ENCODE data around the gene UPF1. TPM values are rescaled to one million over a fixed set of nuclear protein-coding genes. Genes with fewer than 3 reads are reported as not detected.
"Not testable (repeated sequence)": the region's sequence is repeated elsewhere in the genome, so short reads cannot be mapped to it uniquely, and the experiment has no call there.

UPF1 gene
- total RNA-seq, 1 donor from 2014 or later, result 46.7 TPM

DNA sequence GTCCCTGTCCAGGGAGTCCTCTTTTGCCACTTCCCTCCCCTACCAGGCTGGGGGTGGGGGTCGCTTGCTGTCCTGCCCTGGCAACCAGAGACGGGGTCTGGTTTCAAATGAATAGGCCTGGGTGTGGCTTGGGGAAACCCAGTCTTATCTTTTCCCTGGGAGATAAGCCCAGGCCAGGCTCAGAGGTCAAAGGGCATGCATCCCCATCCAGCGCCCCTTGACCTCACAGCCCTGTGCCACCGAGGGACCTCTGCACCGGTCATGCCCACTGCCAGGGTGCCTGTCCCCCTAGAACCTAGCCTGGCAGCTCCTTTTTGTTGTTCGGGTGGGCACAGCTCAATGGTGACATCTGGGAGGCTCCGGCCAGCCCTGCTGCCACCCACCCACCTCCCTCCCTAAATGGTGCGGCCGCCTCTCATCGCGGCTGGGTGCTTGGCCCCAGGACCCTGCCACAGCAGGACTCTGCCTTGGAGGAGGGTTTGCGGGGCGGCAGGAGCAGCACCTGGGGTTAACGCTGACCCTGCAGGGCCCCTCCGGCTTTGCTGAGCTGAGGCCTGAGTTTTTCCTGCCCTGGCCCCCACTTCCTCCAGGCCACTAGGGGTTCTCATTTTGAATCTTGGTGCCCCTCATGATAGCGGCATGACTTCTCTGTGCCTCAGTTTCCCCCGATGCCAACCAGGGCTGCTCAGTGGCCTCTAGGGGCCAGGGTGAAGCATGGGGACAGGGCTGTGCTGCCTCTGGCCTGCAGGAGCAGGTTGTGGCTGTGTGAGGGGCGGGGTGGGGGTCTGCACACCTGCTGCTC is 67.0 kb downstream of the UPF1 start:
- no peak for DNase-seq

DNA sequence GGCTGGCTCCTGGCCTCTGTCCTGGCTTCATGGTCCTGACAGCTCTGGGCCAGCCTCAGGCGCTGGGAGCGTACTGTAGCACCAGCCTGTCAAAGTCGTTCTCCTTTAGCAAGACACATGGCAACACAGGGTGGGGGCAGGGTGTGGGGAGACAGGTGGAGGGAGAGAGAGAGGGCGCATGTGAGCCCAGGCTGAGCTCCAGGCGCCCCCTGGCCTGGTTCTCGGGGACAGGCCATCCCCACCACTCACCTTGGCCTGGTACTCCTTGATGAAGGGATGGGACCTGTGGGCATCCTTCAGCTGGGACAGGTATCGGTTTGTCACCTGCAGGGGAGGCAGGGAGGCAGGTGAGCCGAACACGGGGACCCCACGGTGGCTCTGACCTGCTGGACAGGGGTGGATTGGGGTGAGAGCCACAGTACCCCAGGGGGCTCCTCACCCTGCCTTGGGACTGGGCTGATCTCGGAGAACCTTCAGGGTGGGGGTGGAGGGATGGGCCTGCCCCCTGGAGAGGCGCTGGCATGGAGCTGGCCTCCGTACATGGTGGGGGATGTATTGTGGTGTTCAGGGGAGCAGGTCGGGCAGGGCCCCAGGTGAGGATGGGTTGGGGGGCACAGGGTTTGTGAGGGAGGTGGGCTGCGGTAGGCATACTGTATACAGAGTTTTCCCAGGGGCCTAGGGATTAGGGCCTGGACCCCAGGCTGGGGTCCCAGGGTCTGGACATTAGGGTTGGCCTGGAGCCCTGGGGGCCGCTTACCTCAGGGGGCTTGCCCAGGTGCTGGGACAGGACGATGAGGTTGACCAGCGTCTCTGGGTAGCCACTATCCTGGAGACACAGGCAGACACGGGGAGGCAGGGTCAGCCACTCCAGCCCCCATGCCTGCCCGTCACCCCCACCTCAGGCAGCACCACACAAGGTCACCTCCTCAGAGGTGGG is 68.1 kb downstream of the UPF1 start:
- DNase-seq, result no peak

DNA sequence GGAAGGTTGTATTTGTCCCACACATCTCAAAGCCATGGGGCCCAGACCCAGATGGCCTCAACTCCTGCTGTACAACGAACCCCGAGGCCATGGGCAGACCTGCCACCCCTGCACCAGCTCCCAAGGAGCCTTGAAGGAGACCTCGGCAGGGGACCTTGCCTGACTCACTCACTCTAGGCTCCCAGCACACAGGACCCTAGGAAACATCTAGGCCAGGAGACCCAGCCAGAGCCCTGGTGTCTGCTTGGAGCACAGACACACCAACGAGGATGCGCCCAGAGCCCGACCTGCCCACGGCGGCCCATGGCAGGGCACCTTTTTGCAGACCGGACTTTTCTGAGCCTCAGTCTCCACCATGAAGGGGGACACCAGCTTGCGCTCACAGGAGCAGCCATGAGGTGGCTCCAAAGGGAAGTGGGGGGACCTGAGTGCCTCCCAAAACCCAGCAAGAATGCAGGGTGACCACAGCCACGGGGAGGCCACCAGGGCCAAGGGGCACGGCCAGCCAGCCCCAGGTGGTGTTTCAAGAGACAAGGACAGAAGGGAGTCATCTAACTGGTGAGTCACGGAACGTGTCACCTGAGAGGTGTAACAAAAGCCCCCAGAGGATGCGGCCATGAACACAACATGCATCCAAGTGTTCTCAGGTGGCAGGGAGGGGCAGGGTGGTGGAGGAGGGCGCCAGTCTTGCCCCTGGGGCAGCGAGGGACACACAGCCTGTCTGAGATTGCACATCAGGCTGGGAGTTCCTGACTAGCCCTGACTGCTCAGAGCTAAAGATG is 69.1 kb downstream of the UPF1 start:
- no peak for DNase-seq

DNA sequence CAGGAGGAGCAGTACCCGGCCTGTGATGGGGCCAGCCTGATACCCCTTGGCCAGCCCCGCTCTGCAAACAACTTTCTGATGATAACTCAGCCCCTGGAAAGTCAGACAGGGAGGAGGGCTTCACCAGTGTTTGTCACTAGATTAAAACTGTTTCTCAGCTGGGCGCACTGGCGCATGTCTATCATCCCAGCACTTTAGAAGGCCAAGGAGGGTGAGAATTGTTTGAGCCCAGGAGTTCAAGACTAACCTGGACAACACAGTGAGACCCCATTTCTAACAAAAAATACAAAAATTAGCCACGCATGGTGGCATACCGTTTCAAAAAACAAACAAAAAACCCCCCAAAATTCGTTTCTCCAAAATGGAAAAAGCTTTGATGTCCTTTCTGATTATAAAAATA is 69.7 kb downstream of the UPF1 start:
- DNase-seq, result no peak

DNA sequence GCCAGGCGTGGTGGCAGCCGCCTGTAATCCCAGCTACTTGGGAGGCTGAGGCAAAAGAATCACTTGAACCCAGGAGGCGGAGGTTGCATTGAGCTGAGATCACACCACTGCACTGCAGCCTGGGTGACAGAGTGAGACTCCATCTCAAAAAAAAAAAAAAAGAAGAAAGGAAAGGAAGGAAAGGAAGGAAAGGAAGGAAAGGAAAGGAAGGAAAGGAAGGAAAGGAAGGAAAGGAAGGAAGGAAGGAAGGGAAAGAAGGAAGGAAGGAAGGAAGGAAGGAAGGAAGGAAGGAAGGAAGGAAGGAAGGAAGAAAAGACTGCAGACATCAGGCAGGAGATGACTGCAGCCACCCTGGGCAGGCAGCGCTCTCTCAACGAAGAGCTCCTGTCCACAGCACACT is 70.8 kb downstream of the UPF1 start:
- DNase-seq, result not testable (repeated sequence)

DNA sequence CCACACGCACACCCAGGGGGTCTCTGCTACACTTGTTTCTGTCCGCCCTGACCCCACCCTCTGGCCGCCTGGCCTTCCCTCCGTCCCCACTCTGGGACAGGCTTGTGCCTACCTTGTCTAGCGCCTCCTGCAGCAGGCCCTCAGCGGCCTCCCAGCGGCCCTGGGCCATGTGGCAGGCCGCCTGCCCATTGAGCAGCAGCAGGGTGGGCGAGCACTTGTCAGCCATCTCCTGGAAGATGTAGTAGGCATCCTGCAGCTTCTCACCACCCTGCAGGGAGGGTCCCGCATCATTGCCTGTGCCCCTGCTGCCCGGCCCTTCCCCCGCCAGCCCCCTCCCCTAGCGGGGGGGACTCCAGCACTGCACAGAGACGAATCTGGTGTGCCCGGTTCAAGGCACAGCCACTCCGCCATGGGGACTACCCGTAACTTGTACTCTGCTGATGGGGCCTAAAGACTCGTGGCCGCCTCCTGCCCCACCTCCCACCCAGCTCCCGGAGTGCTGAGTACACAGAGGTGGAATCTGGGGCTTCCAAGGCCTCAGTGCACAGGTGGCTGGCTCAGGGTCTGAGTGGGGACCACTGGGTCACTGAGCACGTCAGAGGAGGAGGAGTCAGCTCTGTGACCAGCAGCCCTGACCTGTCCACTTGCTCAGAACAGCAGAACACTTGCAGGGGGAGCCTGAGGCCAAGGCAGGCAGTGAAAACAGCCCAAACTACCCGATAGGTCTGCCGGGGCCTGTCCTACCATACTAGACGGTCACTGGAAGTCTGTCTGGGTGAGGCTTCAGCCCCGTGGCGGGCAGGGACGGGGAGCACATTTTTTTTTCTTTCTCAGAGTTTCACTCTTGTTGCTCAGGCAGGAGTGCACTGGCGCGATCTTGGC is 71.6 kb downstream of the UPF1 start:
- no peak for DNase-seq

DNA sequence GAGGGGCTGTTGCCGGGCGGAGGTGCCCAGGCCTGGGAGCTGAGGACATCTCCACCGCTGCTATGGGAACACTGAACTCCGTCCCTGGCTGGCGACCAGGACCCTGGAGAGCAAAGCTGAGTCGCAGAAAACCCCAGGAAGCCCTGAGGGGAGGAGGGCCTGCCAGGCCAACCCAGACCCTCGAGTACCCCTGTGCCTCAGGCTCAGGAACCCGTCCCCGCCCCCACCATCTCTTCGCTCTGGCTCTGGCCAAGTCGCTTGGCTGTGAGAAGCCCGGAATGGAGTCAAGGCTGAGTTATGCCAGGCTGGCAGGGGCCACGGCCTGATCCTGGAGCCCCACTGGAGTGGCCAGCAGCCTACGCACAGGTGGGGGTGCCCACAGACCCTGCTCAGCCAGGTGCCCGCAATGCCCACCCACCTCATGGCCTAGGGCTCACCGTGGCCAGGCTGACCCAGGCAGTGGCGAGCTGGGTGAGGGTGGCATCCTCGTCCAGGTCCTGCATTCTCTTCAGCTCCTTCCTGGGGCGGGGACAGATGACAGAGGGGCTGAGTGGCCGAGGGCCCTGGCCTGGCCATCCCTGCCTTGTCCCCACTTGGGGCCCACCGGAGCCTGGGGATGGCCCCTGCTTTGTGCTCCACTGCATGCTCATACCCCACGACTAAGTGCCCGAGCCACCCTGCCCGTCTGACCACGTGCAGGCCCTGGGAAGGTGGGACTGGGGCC is 72.7 kb downstream of the UPF1 start:
- DNase-seq, result no peak

DNA sequence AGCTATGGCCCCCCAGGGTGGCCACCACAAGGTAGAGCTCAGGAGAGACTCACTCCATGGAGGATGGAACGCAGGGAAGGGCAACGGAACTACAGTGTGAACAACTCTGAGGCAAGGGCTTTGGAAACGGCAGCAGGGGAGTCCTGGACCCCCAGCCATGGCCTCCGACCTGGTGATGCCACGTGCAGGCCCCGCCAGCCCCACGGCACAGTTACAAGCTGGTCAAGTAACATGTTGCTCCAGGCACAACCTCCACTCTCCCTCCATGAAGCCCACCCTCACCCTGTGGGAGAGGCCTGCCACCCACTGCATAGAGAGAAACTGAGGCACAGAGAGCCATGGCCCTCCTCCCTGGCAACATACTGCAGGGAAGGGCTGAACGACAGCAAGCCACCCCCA is 73.3 kb downstream of the UPF1 start:
- no peak for DNase-seq

DNA sequence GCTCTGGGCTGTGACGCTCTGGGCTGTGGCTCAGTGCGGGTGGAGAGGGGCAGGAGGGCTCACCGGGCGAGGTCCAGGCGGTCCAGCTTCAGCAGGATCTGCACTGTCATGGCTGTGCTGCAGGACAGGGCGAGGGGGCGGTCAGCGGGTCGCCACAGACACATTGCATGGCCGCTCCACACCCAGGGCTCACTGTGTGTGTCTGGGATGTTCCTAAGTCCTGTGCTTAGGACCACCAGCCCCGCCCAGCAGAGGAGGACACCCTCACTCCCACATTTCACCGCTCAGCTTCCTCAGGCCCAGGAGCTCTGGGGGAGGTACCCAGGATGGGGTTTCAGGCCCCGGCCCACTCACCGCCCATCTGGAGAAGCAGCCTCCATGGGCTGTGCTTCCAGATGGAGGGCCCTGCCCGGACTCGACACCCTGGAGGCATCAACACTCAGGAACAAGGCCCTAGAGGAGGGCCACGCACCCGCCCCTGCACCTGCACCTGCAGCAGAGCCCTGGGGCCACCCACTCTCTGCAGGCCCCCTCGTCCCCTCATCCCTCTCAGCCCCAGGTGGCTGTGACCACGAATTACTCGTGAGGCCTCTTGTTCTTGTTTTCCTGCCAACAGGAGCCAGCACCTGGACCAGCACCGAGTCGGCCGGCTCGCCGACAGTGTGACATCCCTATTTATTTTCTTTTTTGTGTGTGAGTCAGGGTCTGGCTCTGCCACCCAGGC is 73.9 kb downstream of the UPF1 start:
- DNase-seq, result no peak

DNA sequence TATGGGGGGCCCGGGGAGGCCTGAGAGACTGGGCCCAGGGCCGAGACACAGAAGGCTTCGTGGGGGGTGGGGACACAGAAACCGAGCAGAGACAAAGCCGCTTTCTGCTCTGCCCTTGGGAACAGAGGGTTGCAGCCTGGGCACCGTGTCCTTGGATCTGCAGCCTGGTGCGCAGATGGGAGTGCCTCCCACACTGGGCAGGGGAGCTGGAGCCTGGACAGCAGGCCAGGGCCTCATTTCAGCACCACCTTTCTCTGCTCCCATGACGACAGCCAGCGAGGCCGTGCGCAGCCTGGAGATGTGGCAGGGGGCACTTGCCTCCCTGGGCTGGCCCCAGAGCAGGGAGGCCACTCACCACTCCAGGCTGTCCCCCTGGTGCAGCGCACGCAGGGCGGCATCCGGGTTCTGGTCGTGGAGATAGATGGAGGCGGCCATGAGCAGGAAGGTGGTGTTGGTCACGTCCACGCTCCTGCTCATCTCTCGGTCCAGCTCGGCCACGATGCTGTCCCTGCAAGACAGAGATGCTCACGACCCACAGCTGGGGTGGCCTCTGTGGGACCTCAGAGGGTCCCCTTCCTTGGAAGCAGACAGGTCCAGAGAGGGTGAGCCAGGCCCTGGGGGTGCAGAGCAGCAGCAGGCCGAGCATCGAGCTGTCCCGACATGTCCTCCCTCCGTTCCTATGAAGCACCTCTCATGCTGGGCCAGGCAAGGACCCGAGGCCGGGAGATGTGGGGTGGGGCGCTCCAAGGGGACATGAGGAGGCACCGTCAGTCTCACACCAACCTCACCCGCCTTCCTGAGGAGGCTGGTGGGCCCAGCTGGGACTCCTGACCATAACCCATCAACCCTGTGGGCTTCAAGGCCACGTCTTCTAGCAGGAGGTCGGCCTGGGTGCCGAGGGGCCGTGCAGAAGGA is 75.1 kb downstream of the UPF1 start:
- no peak for DNase-seq

DNA sequence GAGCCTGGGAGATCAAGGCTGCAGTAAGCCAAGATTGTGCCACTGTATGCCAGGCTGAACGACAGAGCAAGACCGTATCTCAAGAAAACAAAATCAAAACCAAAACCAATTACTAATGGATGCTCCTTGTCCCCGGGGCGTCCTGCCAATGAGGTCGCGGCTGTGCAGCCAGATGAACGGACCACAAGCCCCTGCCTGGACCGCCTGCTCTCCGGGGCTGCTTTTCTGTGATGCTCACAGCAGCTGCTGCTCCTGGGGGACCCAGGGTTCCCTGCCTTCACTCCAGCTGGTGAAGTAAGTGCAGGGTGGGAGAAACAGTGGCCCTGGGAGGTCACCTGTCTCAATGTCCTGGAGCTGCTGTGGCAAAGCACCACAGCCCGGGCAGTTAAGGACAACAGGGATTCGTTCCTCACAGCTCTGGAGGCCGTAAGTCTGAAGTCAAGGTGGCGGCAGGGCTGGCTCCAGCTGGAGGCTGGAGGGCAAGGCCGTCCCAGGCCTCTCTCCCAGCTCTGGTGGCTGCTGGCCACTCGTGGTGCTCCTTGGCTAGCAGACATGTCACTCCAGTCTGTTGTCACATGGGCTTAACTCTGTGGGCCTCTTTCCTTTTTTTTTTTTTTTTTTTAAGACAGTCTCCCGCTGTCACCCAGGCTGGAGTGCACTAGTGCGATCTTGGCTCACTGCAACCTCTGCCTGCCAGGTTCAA is 77.3 kb downstream of the UPF1 start:
- no peak for DNase-seq

DNA sequence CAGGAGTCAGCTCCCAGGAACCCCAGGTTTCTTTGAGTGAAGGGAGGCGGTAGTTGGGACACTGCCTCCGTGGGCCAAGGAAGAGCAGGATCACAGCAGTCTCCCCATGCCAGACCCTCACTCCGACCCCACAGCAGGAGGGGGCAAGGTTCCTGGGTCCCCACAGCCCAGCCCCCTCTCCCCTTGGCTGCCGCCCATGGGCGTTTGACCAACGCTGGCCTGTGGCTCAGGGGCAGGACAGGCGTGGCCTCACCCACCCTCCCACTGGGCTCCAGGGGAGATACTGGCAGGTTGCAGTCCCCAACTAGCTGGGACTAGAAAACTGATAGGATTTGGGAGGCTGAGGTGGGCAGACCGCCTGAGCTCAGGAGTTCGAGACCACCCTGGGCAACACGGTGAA is 78.3 kb downstream of the UPF1 start:
- DNase-seq, result no peak

DNA sequence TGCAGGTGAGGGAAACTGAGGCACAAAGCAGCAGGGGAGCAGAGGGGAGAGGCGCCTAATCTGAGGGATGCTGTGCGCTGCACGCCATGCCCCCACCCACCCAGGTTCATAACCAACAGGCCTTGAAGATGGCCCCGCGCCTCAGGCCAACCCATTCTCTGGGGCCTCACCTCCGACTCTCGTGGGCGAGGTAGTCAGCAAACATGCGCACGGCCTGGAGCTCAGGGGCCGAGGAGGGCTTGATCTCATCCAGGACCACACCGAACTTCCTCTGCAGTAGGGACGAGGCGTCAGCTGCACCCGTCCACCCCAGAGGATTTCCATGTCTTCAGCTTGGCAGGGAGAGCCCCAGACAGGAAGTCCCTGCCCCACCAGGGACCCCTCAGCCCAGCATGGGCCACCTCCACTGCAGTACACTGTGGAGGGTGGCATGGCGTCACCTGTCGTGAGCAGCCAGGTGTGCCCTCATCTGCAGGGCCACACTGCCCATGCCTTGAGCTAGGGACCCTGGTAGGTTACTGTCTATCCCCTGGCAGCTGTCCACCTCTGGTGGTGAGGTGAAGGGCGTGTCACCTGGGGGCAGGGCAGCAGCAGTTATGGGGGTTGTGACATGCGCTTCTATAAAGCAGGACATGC is 79.2 kb downstream of the UPF1 start:
- DNase-seq, result no peak

DNA sequence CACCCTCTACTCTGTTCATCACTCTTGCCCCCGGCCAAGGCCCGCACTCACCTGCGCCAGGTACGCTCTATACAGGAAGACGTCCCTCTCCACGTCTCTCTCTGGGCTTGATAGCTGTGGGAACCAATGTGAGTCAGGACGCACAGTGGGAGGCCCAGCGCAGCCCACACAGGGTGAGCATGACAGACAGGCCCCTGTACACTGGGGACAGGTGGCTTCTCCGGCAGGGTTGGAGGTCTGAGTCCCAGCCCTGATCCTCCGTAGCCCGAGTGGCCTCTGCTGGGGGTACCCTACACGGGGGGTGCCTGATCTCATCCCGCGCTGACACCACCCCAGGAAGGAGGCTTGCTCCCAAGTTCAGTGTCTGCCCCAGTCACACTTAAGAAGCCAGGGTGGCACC is 81.2 kb downstream of the UPF1 start:
- no peak for DNase-seq

DNA sequence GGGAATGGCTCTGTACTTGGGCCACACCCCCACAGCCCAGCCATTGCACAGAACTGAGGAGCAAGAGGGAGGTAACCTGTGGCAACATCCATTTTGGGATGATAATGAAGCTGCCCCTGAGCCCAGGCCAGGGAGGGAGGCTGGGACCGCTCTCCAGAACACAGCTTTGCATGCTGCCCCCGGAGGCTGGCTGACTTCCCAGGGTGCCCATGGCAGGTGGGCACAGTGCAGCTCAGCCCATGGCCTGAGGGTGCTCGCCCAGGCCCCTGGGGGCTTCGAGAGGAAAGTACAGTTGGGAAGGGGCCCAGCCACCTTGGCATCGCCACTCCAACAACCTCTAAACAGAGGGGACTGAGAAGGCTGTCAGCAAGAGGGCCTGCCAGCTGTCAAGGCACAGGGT is 81.7 kb downstream of the UPF1 start:
- DNase-seq, result no peak

DNA sequence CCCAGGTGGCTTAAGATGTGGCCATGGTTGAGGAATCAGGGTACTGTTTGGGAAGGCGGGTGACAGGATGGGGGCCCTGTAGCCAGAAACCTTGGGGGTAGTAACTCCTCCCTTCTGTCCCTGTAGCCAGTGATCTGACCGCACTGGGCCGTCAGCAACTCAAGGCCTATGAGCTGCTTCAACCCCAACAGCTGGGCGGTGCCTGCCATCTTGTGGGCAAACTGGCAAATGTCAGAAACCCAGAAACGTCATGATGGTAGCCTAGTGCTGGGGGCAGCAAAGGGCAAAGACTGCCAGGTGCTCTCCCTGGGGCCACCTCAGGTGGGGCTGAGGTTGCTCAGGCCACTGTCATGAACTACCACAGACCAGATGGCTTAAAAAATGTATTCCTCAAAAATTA is 83.9 kb downstream of the UPF1 start:
- DNase-seq, result no peak

DNA sequence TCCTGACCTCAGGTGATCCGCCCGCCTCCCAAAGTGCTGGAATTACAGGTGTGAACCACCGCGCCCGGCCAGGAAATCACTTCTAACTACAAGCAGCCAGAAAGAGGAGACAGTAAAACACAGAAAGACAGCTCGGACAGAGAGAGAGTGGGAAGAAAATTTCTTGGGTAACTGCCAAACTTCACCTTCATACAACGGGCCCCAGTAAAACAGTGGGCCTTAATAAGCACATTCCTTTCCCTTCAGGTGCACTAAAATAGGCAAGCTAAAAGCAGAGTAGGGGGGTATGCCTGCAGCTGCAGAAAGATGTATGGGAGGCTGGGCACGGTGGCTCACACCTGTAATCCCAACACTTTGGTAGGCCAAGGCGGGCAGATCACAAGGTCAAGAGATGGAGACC is 85.8 kb downstream of the UPF1 start:
- not testable (repeated sequence) for DNase-seq

Measured in skin of body (tissue), 2 donors.